ES-I3 (cell line): Measurements from ENCODE around the gene CYTIP.

ENCODE experiments used
- H3K36me3 ChIP-seq: 2 replicates; pipeline ENCODE4 v1.6.1; 2013; ENCODE audit warnings: mild to moderate bottlenecking, low read length, control low read depth, moderate library complexity; ENCODE audit not compliant: insufficient read depth
- H3K4me1 ChIP-seq: 2 replicates; pipeline ENCODE4 v1.6.1; 2013; ENCODE audit warnings: mild to moderate bottlenecking, control low read depth, low read length; ENCODE audit not compliant: insufficient read depth
- H3K9ac ChIP-seq: 2 replicates; pipeline ENCODE4 v1.6.1; 2013; ENCODE audit warnings: low read depth, mild to moderate bottlenecking, low read length, moderate library complexity
- H3K9me3 ChIP-seq: 2 replicates; pipeline ENCODE4 v1.6.1; 2013; ENCODE audit warnings: mild to moderate bottlenecking, low read length, moderate library complexity; ENCODE audit not compliant: control insufficient read depth, insufficient read depth

The CYTIP gene

GRCh38 chr2:157442636-157443035 is 1.3 kb downstream of the CYTIP start:
- Histone ChIP-seq H3K9me3 (no peaks in the 10 kb centered on the region), H3K9ac (no peak overlapping the region), H3K4me1 (no peaks in the 10 kb centered on the region), H3K36me3 (no peaks in the 10 kb centered on the region; the same call in 1 of the 2 replicates)

- no peak overlapping the region for H3K9ac ChIP-seq
- no peaks in the 10 kb centered on the region; the same call in 1 of the 2 replicates for H3K36me3 ChIP-seq
- no peaks in the 10 kb centered on the region for H3K9me3 ChIP-seq
- no peaks in the 10 kb centered on the region for H3K4me1 ChIP-seq
Measured at GRCh38 chr2:157442191-157442590, 1.7 kb downstream of the CYTIP start.

GRCh38 chr2:157441072-157441454 is 2.8 kb downstream of the CYTIP start:
- Histone ChIP-seq H3K9ac (no peak overlapping the region), H3K4me1 (no peaks in the 10 kb centered on the region), H3K9me3 (no peaks in the 10 kb centered on the region)

GRCh38 chr2:157440404-157441071 is 3.4 kb downstream of the CYTIP start:
- no peak overlapping the region for H3K9ac ChIP-seq
- no peaks in the 10 kb centered on the region for H3K9me3 ChIP-seq
- H3K36me3 ChIP-seq: no peaks in the 10 kb centered on the region; the same call in 1 of the 2 replicates
- no peaks in the 10 kb centered on the region for H3K4me1 ChIP-seq

More at GRCh38 chr2:157441072-157441454, 2.8 kb downstream of the CYTIP start:
- H3K36me3 ChIP-seq: no peaks in the 10 kb centered on the region; the same call in 1 of the 2 replicates

- Histone ChIP-seq H3K9ac (no peak overlapping the region), H3K4me1 (no peaks in the 10 kb centered on the region), H3K9me3 (no peaks in the 10 kb centered on the region), H3K36me3 (no peaks in the 10 kb centered on the region; the same call in 1 of the 2 replicates)
Measured at GRCh38 chr2:157439824-157440186, 4.1 kb downstream of the CYTIP start.

- H3K4me1 ChIP-seq: no peaks in the 10 kb centered on the region
- H3K9me3 ChIP-seq: no peaks in the 10 kb centered on the region
- no peak overlapping the region for H3K9ac ChIP-seq
- no peaks in the 10 kb centered on the region; the same call in 1 of the 2 replicates for H3K36me3 ChIP-seq
Measured at GRCh38 chr2:157438863-157439823, 4.7 kb downstream of the CYTIP start.

GRCh38 chr2:157433394-157433793 is 10.5 kb downstream of the CYTIP start:
- no peak overlapping the region for H3K9ac ChIP-seq
- no peaks in the 10 kb centered on the region for H3K9me3 ChIP-seq
- H3K36me3 ChIP-seq: no peaks in the 10 kb centered on the region
- no peaks in the 10 kb centered on the region for H3K4me1 ChIP-seq

GRCh38 chr2:157432475-157433106 is 11.3 kb downstream of the CYTIP start:
- no peaks in the 10 kb centered on the region for H3K36me3 ChIP-seq
- no peaks in the 10 kb centered on the region for H3K4me1 ChIP-seq
- H3K9ac ChIP-seq: no peak overlapping the region
- H3K9me3 ChIP-seq: no peaks in the 10 kb centered on the region

- Histone ChIP-seq H3K4me1 (no peaks in the 10 kb centered on the region), H3K36me3 (no peaks in the 10 kb centered on the region), H3K9me3 (peaks cover 3% of the 10 kb centered on the region; the same call in 1 of the 2 replicates), H3K9ac (no peak overlapping the region)
Measured at GRCh38 chr2:157431176-157431575, 12.7 kb downstream of the CYTIP start.

- H3K9ac ChIP-seq: no peak overlapping the region
- H3K36me3 ChIP-seq: no peaks in the 10 kb centered on the region
- no peaks in the 10 kb centered on the region for H3K4me1 ChIP-seq
- H3K9me3 ChIP-seq: peaks cover 3% of the 10 kb centered on the region; the same call in 1 of the 2 replicates
Measured at GRCh38 chr2:157428500-157429175, 15.3 kb downstream of the CYTIP start.

GRCh38 chr2:157427922-157428303 is 16.0 kb downstream of the CYTIP start:
- Histone ChIP-seq H3K4me1 (no peaks in the 10 kb centered on the region), H3K9ac (no peak overlapping the region), H3K36me3 (no peaks in the 10 kb centered on the region), H3K9me3 (peaks cover 3% of the 10 kb centered on the region; the same call in 1 of the 2 replicates)

GRCh38 chr2:157427003-157427921 is 16.6 kb downstream of the CYTIP start:
- no peaks in the 10 kb centered on the region for H3K4me1 ChIP-seq
- H3K36me3 ChIP-seq: no peaks in the 10 kb centered on the region
- peaks cover 3% of the 10 kb centered on the region; the same call in 1 of the 2 replicates for H3K9me3 ChIP-seq
- no peak overlapping the region for H3K9ac ChIP-seq

GRCh38 chr2:157426477-157426994 is 17.4 kb downstream of the CYTIP start:
- Histone ChIP-seq H3K9me3 (peaks cover 3% of the 10 kb centered on the region; the same call in 1 of the 2 replicates), H3K9ac (no peak overlapping the region), H3K4me1 (no peaks in the 10 kb centered on the region), H3K36me3 (no peaks in the 10 kb centered on the region)
